ENCODE results near the gene CA5B. TPM values are rescaled to one million over a fixed set of nuclear protein-coding genes. Genes with fewer than 3 reads are reported as not detected.
A peak's percentile ranks its signal among the peaks of the same experiment; 100 is the strongest.
"Not testable (repeated sequence)": the region's sequence is repeated elsewhere in the genome, so short reads cannot be mapped to it uniquely, and the experiment has no call there.

The CA5B gene, protein sequence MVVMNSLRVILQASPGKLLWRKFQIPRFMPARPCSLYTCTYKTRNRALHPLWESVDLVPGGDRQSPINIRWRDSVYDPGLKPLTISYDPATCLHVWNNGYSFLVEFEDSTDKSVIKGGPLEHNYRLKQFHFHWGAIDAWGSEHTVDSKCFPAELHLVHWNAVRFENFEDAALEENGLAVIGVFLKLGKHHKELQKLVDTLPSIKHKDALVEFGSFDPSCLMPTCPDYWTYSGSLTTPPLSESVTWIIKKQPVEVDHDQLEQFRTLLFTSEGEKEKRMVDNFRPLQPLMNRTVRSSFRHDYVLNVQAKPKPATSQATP
- total RNA-seq (1 to 10 TPM; 3.7 to 7.9 (median 5.2) TPM), polyA plus RNA-seq (1 to 10 TPM; 1.9 to 2.6 TPM)

- no peaks in the 10 kb centered on the region for H3K36me3 ChIP-seq
- TF ChIP-seq CTCF (IDR thresholded peaks at IDR 0.05): no peak
- H3K27me3 ChIP-seq: no peaks in the 10 kb centered on the region
- H3K4me1 ChIP-seq: peaks cover 0 to 6% (median 0%) of the 10 kb centered on the region in 3 donors
- H3K27ac ChIP-seq: peak within 1 kb of the TSS in 3 of 4 donors; percentile 18 to 66 (median 64)
- peak; percentile 92 to 100 (median 99) for DNase-seq
- peak within 1 kb of the TSS; percentile 29 to 60 (median 59) for H3K4me3 ChIP-seq
- peak; percentile 92 for FAIRE-seq
- intact Hi-C loops (cut with DNase I): no loop called here
- H3K9me3 ChIP-seq: no peaks in the 10 kb centered on the region
- 2 to 7% methylated on average over 51 to 55 of the region's 55 CpGs for WGBS, 2 donors
- peak; percentile 95 to 98 (median 96) for ATAC-seq
Observed at GRCh38 chrX:15737959-15738902, at the start of gene CA5B. CA5B (plus strand) TSS chrX:15738270; CDS start chrX:15750024, 11,754 bp downstream.

DNA sequence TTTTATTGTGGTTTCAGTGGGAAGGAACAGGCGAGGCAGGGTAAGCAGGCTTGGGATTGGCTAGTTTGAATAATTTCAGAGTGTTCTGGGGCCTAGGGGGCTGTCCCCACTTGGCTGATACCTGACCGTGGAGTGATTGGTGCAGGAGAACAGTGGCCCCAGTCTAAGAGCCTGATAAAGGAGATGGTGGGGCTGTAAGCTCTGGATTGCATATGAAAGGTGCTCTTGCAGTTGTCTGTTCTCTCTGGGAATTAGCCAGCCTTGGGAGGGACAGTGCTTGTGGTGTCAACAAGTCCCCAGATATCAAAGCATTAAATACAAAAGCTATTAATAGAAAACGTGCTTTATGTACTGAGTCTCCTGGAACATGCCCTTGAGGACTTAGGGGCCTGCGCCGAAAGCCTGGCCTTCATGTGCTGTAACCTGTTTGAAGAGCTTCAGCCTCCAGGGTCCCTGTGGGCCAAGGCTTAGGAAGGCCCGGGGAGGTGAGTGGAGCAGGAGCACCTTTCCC lies 43.1 kb upstream of the CA5B start:
- Histone ChIP-seq H3K4me3 (no peak overlapping the region), H3K27ac (no peak overlapping the region), H3K9me3 (no peaks in the 10 kb centered on the region), H3K36me3 (peaks cover 0 to 10% (median 0%) of the 10 kb centered on the region in 3 donors), H3K27me3 (no peaks in the 10 kb centered on the region), H3K4me1 (no peaks in the 10 kb centered on the region)
- ATAC-seq: peak in 3 of 4 donors; percentile 47 to 71 (median 64)
- no peak for TF ChIP-seq CTCF (IDR thresholded peaks at IDR 0.05)
- 42 to 77% methylated on average over 6 of the region's 6 CpGs for WGBS, 2 donors
- no peak for DNase-seq
- intact Hi-C loops (cut with DNase I): no loop called here
- no peak for FAIRE-seq

DNA sequence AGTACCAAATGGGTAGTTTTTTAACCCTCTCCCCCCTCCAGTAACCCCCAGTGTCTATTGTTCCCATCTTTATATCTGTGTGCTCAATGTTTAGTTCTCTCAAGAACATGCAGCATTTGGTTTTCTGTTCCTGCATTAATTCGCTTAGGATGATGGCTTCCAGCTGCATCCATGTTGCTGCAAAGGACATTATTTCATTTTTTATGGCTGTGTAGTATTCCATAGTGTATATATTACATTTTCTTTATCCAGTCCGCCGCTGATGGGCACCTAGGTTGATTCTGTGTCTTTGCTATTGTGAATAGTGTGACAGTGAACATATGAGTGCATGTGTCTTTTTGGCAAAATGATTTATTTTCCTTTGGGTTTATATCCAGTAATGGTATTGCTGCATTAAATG lies 41.6 kb upstream of the CA5B start:
- Histone ChIP-seq H3K9me3 (no peaks in the 10 kb centered on the region), H3K27ac (no peak overlapping the region), H3K27me3 (no peaks in the 10 kb centered on the region), H3K36me3 (peaks cover 0 to 10% (median 0%) of the 10 kb centered on the region in 3 donors), H3K4me1 (no peaks in the 10 kb centered on the region), H3K4me3 (no peak overlapping the region)
- TF ChIP-seq CTCF (IDR thresholded peaks at IDR 0.05): no peak
- no peak for FAIRE-seq
- WGBS, 2 donors: 80 to 95% methylated on average over 3 of the region's 3 CpGs
- no peak for DNase-seq
- no peak for ATAC-seq
- intact Hi-C loops (cut with DNase I): no loop called here

DNA sequence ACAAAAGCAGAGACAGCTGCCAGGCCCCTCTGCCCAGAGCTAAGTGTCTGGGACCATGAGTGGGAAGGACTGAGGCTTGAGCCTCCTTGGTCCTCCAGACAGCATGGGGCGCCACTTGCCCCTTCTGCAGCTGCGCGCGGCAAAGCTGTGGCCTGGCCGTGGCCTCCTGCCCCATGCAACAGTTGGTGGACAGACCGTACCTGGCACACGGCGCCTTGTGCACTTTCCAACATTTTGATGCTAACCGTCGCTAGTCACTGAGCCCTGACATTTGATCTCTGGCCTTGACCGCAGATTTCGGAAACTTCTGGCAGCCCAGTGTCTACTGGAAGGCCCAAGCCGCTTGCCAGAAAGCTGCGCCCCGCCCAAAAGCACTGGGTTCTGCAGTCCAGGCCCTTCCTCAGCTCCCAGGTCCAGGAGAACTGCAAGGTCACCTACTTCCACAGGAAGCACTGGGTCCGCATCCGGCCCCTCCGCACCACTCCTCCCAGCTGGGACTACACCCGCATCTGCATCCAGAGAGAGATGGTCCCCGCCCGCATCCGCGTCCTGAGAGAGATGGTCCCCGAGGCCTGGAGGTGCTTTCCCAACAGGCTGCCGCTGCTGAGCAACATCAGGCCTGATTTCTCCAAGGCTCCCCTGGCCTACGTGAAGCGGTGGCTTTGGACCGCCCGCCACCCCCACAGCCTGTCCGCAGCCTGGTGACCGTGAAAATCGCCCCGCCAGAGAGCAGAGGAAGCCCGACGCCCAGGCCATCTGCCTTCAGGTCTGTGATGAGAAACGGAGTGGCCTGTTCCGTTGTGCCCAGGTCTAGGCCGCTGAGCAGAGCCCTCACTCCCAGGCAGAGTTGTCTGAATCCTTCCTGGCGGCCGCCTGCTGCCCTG lies 35.3 kb upstream of the CA5B start:
- ATAC-seq: no peak
- peak in 1 of 6 donors; percentile 65 for DNase-seq
- no peak for FAIRE-seq

GRCh38 chrX:15703809-15704208 lies 34.3 kb upstream of the CA5B start:
- DNase-seq; H3K4me1 ChIP-seq; H3K27me3 ChIP-seq; H3K36me3 ChIP-seq; H3K4me3 ChIP-seq; H3K27ac ChIP-seq; intact Hi-C loops (cut with DNase I); H3K9me3 ChIP-seq: not testable (repeated sequence)
- WGBS, 2 donors: no CpG with 5 or more reads among the region's 5 CpGs
- FAIRE-seq (peak; percentile 72), ATAC-seq (peak in 3 of 4 donors; percentile 30 to 69 (median 55))

More for the DNA sequence above, 35.3 kb upstream of the CA5B start:
- intact Hi-C loops (cut with DNase I): no loop called here
- 97 to 98% methylated on average over 40 of the region's 40 CpGs for WGBS, 2 donors
- no peak overlapping the region for H3K4me3 ChIP-seq
- H3K4me1 ChIP-seq: no peaks in the 10 kb centered on the region
- H3K27me3 ChIP-seq: no peaks in the 10 kb centered on the region
- no peak overlapping the region for H3K27ac ChIP-seq
- no peaks in the 10 kb centered on the region for H3K9me3 ChIP-seq
- TF ChIP-seq CTCF (IDR thresholded peaks at IDR 0.05): no peak
- peaks cover 0 to 12% (median 0%) of the 10 kb centered on the region in 3 donors for H3K36me3 ChIP-seq

GRCh38 chrX:15704273-15704672 lies 33.8 kb upstream of the CA5B start:
- intact Hi-C loops (cut with DNase I); ATAC-seq; H3K9me3 ChIP-seq; DNase-seq; H3K4me3 ChIP-seq; H3K36me3 ChIP-seq; H3K27ac ChIP-seq; FAIRE-seq; H3K4me1 ChIP-seq; H3K27me3 ChIP-seq: not testable (repeated sequence)
- WGBS, 2 donors: 78 to 92% methylated on average over 5 of the region's 8 CpGs
